PC-9 (cell line): ENCODE data around the gene LRRC8D.

Experiments used
- EZH2 ChIP-seq: fragments of 200-600 bp; sonication (generic); IDR thresholded peaks from 2 replicates; pipeline ENCODE4 v1.8.0; 2017; ENCODE audit warnings: antibody characterized with exemption, low read depth
- TF ChIP-seq, protein P1 (sequence below): fragments of 200-600 bp; sonication (generic); conservative IDR thresholded peaks from 2 replicates; pipeline ENCODE4 v1.6.1; 2017; ENCODE audit warnings: mixed run types, antibody characterized with exemption, mild to moderate bottlenecking, moderate library complexity

DNA sequence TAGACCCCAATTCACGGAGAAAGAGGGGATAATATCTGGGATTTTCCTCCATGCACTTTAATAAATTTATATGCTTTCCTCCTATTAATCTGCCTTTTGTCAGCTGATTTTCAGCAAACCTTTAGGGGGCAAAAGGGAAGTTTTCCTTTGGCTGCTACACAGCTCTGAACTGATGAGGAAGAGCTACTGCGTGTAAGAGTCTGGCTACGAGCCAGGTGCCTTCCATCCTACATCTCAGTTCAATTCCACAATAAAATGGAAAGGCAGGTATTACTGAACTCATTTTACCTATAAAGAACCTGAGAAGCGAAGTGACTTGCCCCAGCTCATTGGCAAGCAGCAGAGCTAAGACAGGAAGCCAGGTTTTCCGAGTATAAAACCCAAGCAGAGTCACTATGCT is 145.8 kb downstream of the LRRC8D start:
- TF ChIP-seq, protein P1, sequence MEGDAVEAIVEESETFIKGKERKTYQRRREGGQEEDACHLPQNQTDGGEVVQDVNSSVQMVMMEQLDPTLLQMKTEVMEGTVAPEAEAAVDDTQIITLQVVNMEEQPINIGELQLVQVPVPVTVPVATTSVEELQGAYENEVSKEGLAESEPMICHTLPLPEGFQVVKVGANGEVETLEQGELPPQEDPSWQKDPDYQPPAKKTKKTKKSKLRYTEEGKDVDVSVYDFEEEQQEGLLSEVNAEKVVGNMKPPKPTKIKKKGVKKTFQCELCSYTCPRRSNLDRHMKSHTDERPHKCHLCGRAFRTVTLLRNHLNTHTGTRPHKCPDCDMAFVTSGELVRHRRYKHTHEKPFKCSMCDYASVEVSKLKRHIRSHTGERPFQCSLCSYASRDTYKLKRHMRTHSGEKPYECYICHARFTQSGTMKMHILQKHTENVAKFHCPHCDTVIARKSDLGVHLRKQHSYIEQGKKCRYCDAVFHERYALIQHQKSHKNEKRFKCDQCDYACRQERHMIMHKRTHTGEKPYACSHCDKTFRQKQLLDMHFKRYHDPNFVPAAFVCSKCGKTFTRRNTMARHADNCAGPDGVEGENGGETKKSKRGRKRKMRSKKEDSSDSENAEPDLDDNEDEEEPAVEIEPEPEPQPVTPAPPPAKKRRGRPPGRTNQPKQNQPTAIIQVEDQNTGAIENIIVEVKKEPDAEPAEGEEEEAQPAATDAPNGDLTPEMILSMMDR: no peak
- no peak for TF ChIP-seq EZH2
